ENCODE results near the gene RANBP3L.

DNA sequence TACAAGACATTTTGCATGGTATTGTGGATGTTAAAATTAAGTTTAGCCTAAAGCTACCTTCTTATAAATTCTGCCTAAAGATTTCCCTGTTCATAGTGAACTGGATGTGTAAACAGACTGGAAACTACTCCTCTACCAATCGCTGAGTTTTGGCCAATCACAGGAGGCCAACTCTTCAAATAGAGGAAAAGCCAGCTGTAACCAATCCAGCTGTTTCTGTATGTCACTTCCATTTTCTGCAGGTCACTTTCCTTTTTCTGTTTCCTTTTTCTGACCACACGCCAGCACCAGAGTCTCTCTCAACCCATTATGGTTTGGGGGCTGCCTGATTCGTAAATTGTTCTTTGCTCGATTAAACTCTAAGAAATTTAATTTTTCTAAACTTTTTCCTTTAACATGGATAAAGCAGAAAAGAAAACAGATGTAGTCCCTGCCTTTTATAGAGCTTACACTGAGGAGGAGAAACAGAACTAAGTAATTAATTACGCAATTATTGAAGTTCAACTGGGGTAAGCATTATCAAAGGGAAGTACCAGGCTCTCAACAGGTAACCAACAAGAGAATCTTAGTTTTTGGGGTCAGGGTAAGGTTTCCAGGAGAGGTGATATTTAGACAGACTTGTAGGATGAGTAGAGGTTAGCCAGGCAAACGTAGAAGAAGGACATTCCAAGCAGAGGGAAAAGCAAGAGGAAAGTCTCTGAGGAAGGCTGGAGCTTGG lies 27.7 kb downstream of the RANBP3L start:
- TF ChIP-seq, protein P1, sequence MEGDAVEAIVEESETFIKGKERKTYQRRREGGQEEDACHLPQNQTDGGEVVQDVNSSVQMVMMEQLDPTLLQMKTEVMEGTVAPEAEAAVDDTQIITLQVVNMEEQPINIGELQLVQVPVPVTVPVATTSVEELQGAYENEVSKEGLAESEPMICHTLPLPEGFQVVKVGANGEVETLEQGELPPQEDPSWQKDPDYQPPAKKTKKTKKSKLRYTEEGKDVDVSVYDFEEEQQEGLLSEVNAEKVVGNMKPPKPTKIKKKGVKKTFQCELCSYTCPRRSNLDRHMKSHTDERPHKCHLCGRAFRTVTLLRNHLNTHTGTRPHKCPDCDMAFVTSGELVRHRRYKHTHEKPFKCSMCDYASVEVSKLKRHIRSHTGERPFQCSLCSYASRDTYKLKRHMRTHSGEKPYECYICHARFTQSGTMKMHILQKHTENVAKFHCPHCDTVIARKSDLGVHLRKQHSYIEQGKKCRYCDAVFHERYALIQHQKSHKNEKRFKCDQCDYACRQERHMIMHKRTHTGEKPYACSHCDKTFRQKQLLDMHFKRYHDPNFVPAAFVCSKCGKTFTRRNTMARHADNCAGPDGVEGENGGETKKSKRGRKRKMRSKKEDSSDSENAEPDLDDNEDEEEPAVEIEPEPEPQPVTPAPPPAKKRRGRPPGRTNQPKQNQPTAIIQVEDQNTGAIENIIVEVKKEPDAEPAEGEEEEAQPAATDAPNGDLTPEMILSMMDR (IDR thresholded peaks at IDR 0.05): no peak
- TF ChIP-seq JUND (IDR thresholded peaks at IDR 0.05) (no peak), SMC3 (IDR thresholded peaks at IDR 0.05; ENCODE audit: low read depth, low read length) (no peak), POLR2AphosphoS5 (IDR thresholded peaks at IDR 0.05; ENCODE audit: low read depth, low read length) (no peak), EP300 (IDR thresholded peaks at IDR 0.05; ENCODE audit: borderline replicate concordance in 1 of 2, low read depth in 1 of 2, low read length in 1 of 2) (no peak), NFIC (IDR thresholded peaks at IDR 0.05; ENCODE audit: borderline replicate concordance) (no peak)
- TF ChIP-seq, protein P2, sequence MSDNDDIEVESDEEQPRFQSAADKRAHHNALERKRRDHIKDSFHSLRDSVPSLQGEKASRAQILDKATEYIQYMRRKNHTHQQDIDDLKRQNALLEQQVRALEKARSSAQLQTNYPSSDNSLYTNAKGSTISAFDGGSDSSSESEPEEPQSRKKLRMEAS (IDR thresholded peaks at IDR 0.05; ENCODE audit: low read depth): no peak
- TF ChIP-seq, protein P3, sequence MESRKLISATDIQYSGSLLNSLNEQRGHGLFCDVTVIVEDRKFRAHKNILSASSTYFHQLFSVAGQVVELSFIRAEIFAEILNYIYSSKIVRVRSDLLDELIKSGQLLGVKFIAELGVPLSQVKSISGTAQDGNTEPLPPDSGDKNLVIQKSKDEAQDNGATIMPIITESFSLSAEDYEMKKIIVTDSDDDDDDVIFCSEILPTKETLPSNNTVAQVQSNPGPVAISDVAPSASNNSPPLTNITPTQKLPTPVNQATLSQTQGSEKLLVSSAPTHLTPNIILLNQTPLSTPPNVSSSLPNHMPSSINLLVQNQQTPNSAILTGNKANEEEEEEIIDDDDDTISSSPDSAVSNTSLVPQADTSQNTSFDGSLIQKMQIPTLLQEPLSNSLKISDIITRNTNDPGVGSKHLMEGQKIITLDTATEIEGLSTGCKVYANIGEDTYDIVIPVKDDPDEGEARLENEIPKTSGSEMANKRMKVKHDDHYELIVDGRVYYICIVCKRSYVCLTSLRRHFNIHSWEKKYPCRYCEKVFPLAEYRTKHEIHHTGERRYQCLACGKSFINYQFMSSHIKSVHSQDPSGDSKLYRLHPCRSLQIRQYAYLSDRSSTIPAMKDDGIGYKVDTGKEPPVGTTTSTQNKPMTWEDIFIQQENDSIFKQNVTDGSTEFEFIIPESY (IDR thresholded peaks at IDR 0.05; ENCODE audit: borderline replicate concordance, low read depth): no peak
- TF ChIP-seq, protein P4, sequence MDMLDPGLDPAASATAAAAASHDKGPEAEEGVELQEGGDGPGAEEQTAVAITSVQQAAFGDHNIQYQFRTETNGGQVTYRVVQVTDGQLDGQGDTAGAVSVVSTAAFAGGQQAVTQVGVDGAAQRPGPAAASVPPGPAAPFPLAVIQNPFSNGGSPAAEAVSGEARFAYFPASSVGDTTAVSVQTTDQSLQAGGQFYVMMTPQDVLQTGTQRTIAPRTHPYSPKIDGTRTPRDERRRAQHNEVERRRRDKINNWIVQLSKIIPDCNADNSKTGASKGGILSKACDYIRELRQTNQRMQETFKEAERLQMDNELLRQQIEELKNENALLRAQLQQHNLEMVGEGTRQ (IDR thresholded peaks at IDR 0.05; ENCODE audit: borderline replicate concordance, low read depth, low read length): no peak
